ENCODE results near the gene MCC. TPM values are rescaled to one million over a fixed set of nuclear protein-coding genes. Genes with fewer than 3 reads are reported as not detected.

Gene MCC
- total RNA-seq, 2 experiments from 2014 or later, result 0.25 TPM; not detected in 1

DNA sequence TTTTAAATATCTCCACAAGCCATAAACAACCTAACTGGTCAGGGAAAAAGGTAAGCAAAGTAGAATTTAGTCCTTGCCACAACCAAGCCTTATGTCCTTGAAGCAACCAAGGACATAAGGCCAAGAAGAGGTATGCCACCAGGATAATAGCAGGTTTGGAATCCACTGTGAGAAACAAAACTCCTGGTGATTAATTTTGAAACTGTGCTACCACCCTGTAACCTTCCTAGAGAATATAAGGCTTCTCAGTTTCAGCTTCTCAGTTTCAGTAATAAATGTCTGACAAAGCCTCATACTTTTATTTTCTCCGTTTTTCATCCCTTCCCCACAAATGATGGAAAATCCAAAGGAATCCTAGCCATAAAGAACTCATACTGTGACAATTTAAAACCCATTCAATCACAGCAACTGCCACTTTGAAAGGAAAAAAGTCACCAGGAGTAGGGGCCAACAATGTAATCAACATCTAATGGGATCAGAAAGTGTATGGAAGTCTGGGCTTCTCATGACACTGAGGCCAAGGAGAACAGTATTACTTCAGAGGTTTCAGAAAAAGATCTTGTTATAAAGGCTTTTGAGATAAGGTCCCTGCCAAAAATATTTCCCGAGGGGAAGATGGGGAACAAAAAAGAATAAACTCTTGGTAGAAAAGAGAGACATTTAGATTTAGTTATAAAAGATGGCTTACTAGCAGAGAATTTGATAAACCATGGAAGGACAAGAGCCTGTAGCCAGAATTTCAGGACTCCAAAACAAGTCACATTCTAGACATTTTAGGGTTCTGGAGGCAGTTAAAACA is 242.6 kb downstream of the MCC start:
- CTCF ChIA-PET (ENCODE audit: unreplicated experiment), result no interaction called here
- DNase-seq (ENCODE audit: low spot score), result no peak
- BruUV-seq (replicated peaks), result no TSS peak

DNA sequence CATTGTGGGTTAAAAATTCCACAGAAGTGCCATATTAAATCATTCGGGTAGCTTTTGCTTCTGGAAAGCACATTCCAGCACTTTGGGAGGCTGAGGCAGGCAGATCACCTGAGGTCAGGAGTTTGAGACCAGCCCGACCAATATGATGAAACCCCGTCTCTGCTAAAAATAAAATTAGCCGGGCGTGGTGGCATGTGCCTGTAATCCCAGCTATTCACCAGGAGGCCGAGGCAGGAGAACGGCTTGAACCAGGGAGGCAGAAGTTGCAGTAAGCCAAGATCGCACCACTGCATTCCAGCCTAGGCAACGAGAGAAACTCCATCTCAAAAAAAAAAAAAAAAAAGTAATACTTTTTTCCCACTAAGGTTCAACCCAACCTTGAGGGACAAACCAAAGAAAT is 243.3 kb downstream of the MCC start:
- H3K36me3 ChIP-seq (ENCODE audit: insufficient read depth, low read length), result no peaks in the 10 kb centered on the region
- H2AFZ ChIP-seq (ENCODE audit: low read length), result no peak overlapping the region
- DNase-seq (ENCODE audit: low spot score), result no peak
- H3K27ac ChIP-seq (ENCODE audit: low read depth, low read length, poor library complexity, severe bottlenecking), result no peak overlapping the region
- H3K79me2 ChIP-seq (ENCODE audit: insufficient read depth, low read depth, low read length), result no peaks in the 10 kb centered on the region
- H4K20me1 ChIP-seq (ENCODE audit: insufficient read depth, low read length), result no peaks in the 10 kb centered on the region
- no peaks in the 10 kb centered on the region for H3K9me2 ChIP-seq (ENCODE audit: insufficient read depth, low read length)
- intact Hi-C loops (cut with micrococcal nuclease; ENCODE audit: unreplicated experiment), result no loop called here
- no peak overlapping the region for H3K4me2 ChIP-seq (ENCODE audit: low read length)
- no peaks in the 10 kb centered on the region; the same call in 1 of the 2 replicates for H3K9me3 ChIP-seq (ENCODE audit: low read length)
- no peak overlapping the region for H3K4me3 ChIP-seq (ENCODE audit: low read depth, low read length, poor library complexity, severe bottlenecking)
- ChIA-PET CTCF (ENCODE audit: unreplicated experiment) (no interaction called here), POLR2A (interaction anchor here (1.2 kb wide), 1 partner anchor 16 kb away, joined by 5 read pairs; no protein-coding TSS in a partner anchor)
- TF ChIP-seq, protein P1, sequence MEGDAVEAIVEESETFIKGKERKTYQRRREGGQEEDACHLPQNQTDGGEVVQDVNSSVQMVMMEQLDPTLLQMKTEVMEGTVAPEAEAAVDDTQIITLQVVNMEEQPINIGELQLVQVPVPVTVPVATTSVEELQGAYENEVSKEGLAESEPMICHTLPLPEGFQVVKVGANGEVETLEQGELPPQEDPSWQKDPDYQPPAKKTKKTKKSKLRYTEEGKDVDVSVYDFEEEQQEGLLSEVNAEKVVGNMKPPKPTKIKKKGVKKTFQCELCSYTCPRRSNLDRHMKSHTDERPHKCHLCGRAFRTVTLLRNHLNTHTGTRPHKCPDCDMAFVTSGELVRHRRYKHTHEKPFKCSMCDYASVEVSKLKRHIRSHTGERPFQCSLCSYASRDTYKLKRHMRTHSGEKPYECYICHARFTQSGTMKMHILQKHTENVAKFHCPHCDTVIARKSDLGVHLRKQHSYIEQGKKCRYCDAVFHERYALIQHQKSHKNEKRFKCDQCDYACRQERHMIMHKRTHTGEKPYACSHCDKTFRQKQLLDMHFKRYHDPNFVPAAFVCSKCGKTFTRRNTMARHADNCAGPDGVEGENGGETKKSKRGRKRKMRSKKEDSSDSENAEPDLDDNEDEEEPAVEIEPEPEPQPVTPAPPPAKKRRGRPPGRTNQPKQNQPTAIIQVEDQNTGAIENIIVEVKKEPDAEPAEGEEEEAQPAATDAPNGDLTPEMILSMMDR (conservative IDR thresholded peaks at IDR 0.05; ENCODE audit: low read length), result no peak
- TF ChIP-seq EZH2phosphoT487 (IDR thresholded peaks at IDR 0.05; ENCODE audit: borderline replicate concordance, low read depth, low read length), result no peak
- no TSS peak for BruUV-seq (replicated peaks)
- no peaks in the 10 kb centered on the region for H3K4me1 ChIP-seq (ENCODE audit: insufficient read depth, low read length, poor library complexity, severe bottlenecking)

More for the DNA sequence above, 242.6 kb downstream of the MCC start:
- Histone ChIP-seq H2AFZ (ENCODE audit: low read length) (peak overlapping the region; percentile 58), H3K4me3 (ENCODE audit: low read depth, low read length, poor library complexity, severe bottlenecking) (no peak overlapping the region), H3K27ac (ENCODE audit: low read depth, low read length, poor library complexity, severe bottlenecking) (no peak overlapping the region), H3K9me2 (ENCODE audit: insufficient read depth, low read length) (no peaks in the 10 kb centered on the region), H3K36me3 (ENCODE audit: insufficient read depth, low read length) (no peaks in the 10 kb centered on the region), H3K4me2 (ENCODE audit: low read length) (no peak overlapping the region), H3K79me2 (ENCODE audit: insufficient read depth, low read depth, low read length) (no peaks in the 10 kb centered on the region), H3K9me3 (ENCODE audit: low read length) (no peaks in the 10 kb centered on the region; the same call in 1 of the 2 replicates), H3K4me1 (ENCODE audit: insufficient read depth, low read length, poor library complexity, severe bottlenecking) (no peaks in the 10 kb centered on the region), H4K20me1 (ENCODE audit: insufficient read depth, low read length) (no peaks in the 10 kb centered on the region)
- POLR2A ChIA-PET, result interaction anchor here (0.6 to 1.6 kb wide), 3 partner anchors 11 to 425 kb away, joined by 3 to 6 read pairs (median 5); no protein-coding TSS in a partner anchor
- intact Hi-C loops (cut with micrococcal nuclease; ENCODE audit: unreplicated experiment), result no loop called here
- TF ChIP-seq, protein P1 (conservative IDR thresholded peaks at IDR 0.05; ENCODE audit: low read length), result no peak
- TF ChIP-seq EZH2phosphoT487 (IDR thresholded peaks at IDR 0.05; ENCODE audit: borderline replicate concordance, low read depth, low read length), result no peak

DNA sequence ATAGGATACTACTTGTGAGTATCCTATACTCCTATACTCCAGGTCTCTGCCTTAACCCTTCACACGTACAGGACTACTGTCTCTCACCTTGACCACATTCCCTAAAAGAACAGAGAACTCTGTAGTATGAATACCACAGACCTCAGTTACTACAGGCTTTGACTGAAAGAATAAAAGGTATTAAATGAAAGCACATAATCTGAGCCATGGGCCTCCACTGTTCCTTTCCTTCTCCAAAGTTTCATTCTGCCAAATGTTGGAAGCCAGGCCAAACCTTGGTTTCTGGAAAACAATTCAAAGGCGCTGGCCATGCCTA is 244.9 kb downstream of the MCC start:
- DNase-seq (ENCODE audit: low spot score), result no peak
- Histone ChIP-seq H3K4me3 (ENCODE audit: low read depth, low read length, poor library complexity, severe bottlenecking) (no peak overlapping the region), H2AFZ (ENCODE audit: low read length) (no peak overlapping the region), H3K4me1 (ENCODE audit: insufficient read depth, low read length, poor library complexity, severe bottlenecking) (no peaks in the 10 kb centered on the region), H3K79me2 (ENCODE audit: insufficient read depth, low read depth, low read length) (no peaks in the 10 kb centered on the region), H3K36me3 (ENCODE audit: insufficient read depth, low read length) (no peaks in the 10 kb centered on the region), H3K4me2 (ENCODE audit: low read length) (no peak overlapping the region), H3K27ac (ENCODE audit: low read depth, low read length, poor library complexity, severe bottlenecking) (no peak overlapping the region), H3K9me2 (ENCODE audit: insufficient read depth, low read length) (no peaks in the 10 kb centered on the region), H4K20me1 (ENCODE audit: insufficient read depth, low read length) (no peaks in the 10 kb centered on the region), H3K9me3 (ENCODE audit: low read length) (no peaks in the 10 kb centered on the region; the same call in 1 of the 2 replicates)
- BruUV-seq (replicated peaks), result no TSS peak
- intact Hi-C loops (cut with micrococcal nuclease; ENCODE audit: unreplicated experiment), result no loop called here
- CTCF ChIA-PET (ENCODE audit: unreplicated experiment), result no interaction called here
- TF ChIP-seq EZH2phosphoT487 (IDR thresholded peaks at IDR 0.05; ENCODE audit: borderline replicate concordance, low read depth, low read length), result no peak
- TF ChIP-seq, protein P1 (conservative IDR thresholded peaks at IDR 0.05; ENCODE audit: low read length), result no peak
- POLR2A ChIA-PET, result interaction anchor here (0.8 kb wide), 1 partner anchor 337 kb away, joined by 3 read pairs; no protein-coding TSS in a partner anchor
